GM06990 (cell line): ENCODE results near the gene TPSD1.

Experiments used
- DNase-seq: peaks from one replicate; pipeline ENCODE4 v3.0.0-alpha.2; 2011; ENCODE audit not compliant: insufficient read length; ENCODE audit errors: extremely low read depth
- H3K27me3 ChIP-seq: replicated peaks from 2 replicates; pipeline ENCODE4 v1.6.0; 2011; ENCODE audit warnings: low read length; ENCODE audit not compliant: control insufficient read depth, insufficient read depth
- H3K36me3 ChIP-seq: 2 replicates; pipeline ENCODE4 v1.5.1; 2011; ENCODE audit warnings: low read length; ENCODE audit not compliant: control insufficient read depth, insufficient read depth
- H3K4me3 ChIP-seq: replicated peaks from 2 replicates; pipeline ENCODE4 v1.5.1; 2011; ENCODE audit warnings: low read depth, mild to moderate bottlenecking, control low read depth, low read length
- TF ChIP-seq, protein P1 (sequence below): IDR thresholded peaks from 2 replicates; pipeline ENCODE4 v1.5.1; 2011; ENCODE audit warnings: low read length, control low read depth, mild to moderate bottlenecking, inconsistent platforms; ENCODE audit not compliant: insufficient read depth, poor library complexity, severe bottlenecking

TPSD1 gene

DNA sequence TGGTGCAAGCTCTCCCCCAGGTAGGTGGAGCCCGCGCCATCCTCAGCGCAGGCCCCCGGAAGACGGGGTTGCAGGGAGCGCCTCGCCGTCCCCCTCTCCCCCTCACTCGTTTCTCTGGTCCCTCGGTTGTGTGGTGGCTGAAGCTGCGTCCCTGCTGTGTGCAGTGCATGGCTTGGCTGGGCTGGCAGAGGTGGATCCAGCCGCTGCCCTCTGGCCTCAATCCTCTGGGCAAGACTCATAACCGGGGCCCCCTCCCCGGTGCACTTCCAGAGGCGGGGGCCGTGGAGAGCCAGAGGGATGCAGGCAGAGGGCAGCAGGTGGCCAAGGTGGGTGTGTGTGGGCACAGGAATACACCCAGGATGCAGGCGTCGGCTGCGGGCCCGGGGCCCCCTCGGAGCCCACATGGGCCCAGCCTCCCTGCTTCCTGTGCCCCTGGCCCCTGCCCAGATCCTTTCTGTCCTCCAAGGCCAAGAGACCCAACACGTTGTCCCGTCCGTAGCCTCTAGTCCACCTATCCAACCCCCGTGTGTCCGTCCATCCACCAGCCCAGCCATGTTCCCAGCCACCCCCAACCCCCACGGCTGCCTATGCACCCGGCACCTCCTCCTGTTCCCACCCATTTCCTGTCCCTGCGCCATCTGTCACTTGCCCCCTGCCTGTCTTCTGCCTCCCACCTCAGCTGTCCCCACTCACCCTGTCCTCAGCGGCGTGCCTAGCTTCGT, 40.1 kb upstream of the TPSD1 start:
- DNase-seq: no peak
- Histone ChIP-seq H3K36me3 (no peaks in the 10 kb centered on the region), H3K4me3 (no peak overlapping the region), H3K27me3 (no peaks in the 10 kb centered on the region)
- TF ChIP-seq, protein P1, sequence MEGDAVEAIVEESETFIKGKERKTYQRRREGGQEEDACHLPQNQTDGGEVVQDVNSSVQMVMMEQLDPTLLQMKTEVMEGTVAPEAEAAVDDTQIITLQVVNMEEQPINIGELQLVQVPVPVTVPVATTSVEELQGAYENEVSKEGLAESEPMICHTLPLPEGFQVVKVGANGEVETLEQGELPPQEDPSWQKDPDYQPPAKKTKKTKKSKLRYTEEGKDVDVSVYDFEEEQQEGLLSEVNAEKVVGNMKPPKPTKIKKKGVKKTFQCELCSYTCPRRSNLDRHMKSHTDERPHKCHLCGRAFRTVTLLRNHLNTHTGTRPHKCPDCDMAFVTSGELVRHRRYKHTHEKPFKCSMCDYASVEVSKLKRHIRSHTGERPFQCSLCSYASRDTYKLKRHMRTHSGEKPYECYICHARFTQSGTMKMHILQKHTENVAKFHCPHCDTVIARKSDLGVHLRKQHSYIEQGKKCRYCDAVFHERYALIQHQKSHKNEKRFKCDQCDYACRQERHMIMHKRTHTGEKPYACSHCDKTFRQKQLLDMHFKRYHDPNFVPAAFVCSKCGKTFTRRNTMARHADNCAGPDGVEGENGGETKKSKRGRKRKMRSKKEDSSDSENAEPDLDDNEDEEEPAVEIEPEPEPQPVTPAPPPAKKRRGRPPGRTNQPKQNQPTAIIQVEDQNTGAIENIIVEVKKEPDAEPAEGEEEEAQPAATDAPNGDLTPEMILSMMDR: no peak

DNA sequence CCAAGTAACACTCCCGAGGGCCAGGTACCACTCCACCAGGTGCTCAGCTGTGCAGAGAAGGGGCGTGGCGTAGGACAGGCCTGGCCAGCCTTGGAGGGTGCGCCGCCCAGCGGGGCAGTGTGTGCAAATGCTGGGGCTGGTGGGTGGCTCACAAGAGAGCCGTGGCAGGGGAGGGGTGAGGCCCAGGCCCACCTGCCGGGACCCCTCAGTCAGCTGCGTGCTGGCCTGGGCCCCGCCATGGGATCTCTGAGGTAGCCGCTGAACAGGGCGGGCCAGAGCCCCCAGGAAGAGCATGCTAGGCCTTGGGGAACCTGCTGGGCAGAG, 39.6 kb upstream of the TPSD1 start:
- Histone ChIP-seq H3K36me3 (no peaks in the 10 kb centered on the region), H3K4me3 (no peak overlapping the region), H3K27me3 (no peaks in the 10 kb centered on the region)
- TF ChIP-seq, protein P1: no peak
- DNase-seq: no peak

DNA sequence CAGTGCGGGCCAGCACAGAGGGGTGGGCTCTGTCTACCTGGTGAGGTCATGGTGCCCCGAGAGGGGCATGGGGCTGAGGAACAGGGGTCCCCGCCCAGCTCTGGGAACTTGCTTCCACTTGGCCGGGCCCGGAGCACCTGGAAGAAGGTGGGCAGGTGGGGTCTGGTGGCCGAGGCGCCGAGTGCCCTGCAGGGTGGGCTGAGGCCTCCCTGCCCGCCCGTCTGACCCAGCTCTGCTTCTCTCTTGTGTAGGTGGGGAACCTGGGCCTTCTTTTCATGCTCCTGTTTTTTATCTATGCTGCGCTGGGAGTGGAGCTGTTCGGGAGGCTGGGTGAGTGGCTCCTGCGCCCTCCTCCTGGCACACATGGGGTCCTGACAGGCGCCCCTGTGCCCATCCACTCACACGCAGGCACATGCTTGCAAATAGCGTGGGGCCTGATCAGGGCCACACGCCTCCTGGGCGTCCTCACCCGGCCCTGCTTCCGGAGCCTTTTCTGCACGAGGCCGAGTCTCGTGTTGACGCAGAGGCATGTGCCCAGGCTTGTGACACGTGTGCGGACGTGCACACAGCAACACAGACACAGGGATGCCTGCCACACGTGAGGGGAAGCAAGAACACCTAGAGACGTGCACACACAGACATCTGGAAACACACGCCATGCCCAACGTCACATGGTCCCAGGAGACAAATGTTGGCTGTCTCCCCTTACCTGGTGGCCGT, 39.0 kb upstream of the TPSD1 start:
- Histone ChIP-seq H3K4me3 (no peak overlapping the region), H3K36me3 (no peaks in the 10 kb centered on the region), H3K27me3 (no peaks in the 10 kb centered on the region)
- TF ChIP-seq, protein P1: no peak
- DNase-seq: no peak

DNA sequence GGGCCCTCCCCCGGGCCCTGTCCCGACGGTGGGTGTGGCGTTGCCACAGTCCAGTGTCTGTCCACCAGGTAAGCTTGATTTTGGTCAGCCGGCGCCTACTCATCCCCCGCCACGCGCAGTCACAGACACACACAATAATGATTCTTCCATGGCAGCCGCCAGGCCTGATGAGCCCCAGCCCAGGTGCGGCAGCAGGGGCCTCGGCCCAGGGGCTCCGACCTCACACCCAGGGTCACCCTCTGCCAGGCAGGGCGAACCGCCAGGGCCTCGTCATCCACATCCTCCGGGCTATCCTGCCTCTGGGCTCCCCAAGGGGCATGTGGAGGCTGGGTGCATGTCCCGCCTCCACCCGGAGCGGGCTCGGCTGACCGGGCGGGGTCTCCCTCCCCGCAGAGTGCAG, 38.3 kb upstream of the TPSD1 start:
- Histone ChIP-seq H3K36me3 (no peaks in the 10 kb centered on the region), H3K4me3 (no peak overlapping the region), H3K27me3 (no peaks in the 10 kb centered on the region)
- DNase-seq: no peak
- TF ChIP-seq, protein P1: no peak

DNA sequence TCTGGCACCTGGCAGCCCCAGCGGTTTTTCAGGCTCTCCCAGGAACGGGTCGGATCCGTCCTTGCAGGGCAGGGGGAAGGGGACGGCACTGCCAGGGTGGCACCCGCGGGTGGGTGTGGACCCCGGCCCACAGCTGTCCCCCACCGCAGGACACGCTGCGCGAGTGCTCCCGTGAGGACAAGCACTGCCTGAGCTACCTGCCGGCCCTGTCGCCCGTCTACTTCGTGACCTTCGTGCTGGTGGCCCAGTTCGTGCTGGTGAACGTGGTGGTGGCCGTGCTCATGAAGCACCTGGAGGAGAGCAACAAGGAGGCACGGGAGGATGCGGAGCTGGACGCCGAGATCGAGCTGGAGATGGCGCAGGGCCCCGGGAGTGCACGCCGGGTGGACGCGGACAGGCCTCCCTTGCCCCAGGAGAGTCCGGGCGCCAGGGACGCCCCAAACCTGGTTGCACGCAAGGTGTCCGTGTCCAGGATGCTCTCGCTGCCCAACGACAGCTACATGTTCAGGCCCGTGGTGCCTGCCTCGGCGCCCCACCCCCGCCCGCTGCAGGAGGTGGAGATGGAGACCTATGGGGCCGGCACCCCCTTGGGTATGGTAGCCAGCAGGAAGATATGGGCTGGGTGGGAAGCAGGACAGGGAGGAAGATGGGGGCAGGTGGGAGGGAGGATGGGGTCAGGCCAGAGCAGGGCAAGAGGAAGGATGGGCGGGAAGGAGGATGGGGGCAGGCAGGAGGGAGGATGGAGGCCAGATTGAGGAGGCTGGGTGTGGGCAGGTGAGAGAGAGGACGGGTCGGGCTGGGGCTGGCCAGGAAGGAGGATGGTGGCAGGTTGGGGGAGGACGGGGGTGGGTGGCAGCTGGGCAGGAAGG, 37.6 kb upstream of the TPSD1 start:
- no peak overlapping the region for H3K4me3 ChIP-seq
- TF ChIP-seq, protein P1: no peak
- H3K27me3 ChIP-seq: no peaks in the 10 kb centered on the region

More for the DNA sequence above, 37.6 kb upstream of the TPSD1 start:
- no peak for DNase-seq
- no peaks in the 10 kb centered on the region for H3K36me3 ChIP-seq
